CD4-positive, alpha-beta T cell treated with Interleukin-12 subunit alpha and Interleukin-12 subunit beta, for 1 hour (primary cell): ENCODE measurements around the gene UNC119B.
"Not testable (repeated sequence)": the region's sequence is repeated elsewhere in the genome, so short reads cannot be mapped to it uniquely, and the experiment has no call there.

ENCODE experiments used
- DNase-seq: peaks from one replicate; pipeline ENCODE4 v3.0.0-alpha.2; 2020

Gene UNC119B

DNA sequence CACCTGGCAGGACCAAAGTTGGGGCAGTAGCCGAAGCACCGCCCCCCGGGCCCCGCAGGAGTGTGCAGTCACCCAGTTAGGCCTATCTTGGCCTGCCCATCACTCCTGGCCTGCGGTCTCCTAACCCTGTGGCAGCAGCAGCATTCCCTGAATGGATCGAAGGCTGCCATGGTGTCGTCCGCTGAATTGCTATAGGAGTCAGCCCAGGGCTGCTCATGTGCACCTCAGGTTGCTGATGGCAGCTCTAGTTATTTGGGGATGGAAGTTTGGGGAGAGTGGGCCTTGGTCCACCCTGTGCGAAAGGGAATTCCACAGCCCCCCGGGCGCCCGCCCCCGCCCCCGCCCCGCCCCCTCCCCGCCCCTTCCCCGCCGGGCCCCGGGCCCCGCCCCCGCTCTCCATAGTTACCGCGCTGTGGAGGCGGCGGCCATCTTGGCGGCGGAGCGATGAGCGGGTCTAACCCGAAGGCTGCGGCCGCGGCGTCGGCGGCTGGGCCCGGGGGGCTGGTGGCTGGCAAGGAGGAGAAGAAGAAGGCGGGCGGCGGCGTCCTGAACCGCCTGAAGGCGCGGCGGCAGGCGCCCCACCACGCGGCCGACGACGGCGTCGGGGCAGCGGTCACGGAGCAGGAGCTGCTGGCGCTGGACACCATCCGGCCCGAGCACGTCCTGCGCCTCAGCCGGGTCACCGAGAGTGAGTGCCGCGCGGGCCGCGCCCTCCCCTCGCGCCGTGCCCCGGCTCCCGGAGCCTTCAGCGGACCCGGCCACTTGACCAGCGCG, at the start of gene UNC119B:
Gene UNC119B (plus strand): TSS at position 428 of the 774 bp plus-strand sequence. CDS start 17 bp downstream, at position 445.
- DNase-seq = peak; percentile 78

- no peak for DNase-seq
These were observed 48.8 kb upstream of the UNC119B start for GRCh38 chr12:120661432-120661831.

DNA sequence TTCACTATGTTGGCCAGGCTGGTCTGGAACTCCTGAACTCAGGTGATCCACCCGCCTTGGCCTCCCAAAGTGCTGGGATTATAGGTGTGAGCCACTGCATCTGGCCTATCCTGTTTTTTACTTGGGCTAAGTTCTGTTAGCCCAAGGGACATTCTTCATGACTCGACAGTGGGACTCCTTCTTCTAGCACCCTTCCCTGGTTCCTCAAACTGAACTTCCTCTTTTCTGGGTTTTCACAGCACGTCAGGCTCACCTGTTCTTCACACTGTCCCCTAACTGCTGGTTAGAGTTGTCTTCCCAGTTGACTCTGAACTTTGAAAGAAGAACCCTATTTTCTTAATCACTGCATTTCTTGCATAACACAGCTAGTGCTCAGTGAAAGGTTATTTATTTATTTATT, 47.4 kb upstream of the UNC119B start:
- DNase-seq = no peak

DNA sequence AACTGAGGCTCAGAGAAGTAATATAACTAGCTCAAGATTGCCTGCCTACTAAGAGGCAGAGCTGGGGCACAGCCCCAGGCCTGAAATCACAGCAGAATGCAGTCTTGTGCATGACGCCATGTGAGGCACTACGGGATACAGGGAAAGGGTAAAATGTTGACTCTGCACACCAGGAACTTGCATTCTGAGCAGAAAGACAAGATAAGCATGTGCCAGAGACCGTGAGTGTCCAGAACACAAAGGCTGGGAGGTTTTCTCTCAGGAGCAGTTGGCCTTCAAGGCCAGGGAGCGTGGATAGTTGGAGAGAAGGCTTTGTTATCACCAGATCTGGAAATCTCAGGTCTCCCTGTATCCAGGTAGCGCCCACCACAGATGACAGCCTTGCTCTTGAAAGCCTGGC, 46.5 kb upstream of the UNC119B start:
- DNase-seq = no peak

DNA sequence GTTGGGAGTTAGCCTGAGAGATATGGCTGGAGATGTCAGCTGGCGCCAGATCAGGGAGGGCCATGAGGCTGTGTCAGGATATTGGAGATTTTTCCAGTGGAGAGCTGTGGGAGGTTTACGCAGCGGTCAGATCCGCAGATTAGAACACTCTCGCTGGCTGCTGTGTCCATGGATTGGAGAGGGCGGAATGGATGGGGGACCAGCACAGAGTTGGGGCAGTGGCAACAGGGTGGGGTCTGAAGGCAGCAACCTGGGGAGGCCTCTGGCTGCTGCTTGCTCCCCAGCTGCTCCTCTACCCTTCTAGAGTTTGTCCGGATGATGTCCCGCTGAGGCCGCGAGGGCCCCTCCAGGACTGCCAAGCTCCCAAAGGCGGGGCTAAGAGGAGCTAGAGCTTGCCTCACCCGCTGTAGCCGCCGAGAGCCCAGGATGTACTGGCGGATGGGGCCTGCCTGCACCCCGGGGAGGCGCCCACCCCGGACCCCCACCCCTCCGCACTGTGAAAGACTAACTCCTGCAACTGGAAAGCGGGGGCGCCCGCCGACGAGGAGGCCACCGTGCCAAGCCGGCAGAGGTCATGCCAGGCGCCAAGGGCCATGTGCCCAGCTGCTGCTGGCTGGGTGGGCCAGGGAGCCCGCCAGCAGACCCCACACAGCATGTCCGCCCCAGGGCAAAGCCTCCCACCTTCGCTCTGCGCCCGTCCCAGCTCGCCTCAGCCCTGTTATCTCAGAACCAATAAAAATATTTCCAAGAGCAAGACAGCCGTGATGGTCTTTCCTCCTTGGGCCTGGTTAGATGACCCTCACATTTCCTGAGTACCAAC, 43.5 kb upstream of the UNC119B start:
- DNase-seq = no peak

GRCh38 chr12:120668091-120668867, 42.0 kb upstream of the UNC119B start:
- DNase-seq = no peak

- no peak for DNase-seq
These were observed 41.1 kb upstream of the UNC119B start for GRCh38 chr12:120668868-120669840.

DNA sequence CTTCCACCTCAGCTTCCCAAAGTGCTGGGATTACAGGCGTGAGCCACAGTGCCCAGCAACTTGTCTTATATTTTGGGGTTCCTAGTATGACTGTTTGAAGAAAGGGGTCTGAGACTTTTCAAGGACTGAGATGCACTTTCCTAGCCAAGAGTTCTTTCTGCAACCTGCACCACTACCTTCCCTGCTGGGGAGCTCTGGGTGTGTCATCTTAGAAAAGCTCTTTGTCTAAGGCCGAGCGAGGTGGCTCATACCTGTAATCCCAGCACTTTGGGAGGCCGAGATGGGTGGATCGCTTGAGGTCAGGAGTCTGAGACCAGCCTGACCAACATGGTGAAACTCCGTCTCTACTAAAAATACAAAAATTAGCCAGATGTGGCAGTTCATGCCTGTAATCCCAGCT, 40.0 kb upstream of the UNC119B start:
- not testable (repeated sequence) for DNase-seq

- no peak for DNase-seq
These were observed 39.6 kb upstream of the UNC119B start for GRCh38 chr12:120670667-120671066.

DNA sequence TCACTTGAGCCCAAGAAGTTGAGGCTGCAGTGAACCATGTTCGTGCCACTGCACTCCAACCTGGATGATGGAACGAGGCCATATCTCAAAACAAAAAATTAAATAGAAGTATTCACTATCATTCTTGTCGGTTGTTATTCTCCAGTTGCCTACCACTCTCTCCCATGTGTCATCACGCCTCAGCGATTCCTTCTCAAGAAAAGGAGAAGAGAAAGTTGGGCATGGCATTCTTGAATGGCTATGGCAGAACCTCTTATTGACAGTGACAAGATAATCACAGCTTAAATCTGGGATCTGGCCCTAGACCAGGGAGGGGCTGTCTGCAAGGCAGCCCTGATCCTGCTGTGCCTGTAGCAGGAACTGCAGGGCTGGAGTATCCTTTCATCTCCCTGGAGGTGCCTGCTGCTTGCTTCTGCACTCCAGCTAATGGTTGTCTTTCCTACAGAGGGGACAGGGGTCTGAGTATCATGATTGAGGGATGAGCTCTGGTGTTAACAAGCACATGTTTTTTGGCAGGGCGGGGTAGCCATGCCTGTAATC, 36.1 kb upstream of the UNC119B start:
- DNase-seq = no peak

DNA sequence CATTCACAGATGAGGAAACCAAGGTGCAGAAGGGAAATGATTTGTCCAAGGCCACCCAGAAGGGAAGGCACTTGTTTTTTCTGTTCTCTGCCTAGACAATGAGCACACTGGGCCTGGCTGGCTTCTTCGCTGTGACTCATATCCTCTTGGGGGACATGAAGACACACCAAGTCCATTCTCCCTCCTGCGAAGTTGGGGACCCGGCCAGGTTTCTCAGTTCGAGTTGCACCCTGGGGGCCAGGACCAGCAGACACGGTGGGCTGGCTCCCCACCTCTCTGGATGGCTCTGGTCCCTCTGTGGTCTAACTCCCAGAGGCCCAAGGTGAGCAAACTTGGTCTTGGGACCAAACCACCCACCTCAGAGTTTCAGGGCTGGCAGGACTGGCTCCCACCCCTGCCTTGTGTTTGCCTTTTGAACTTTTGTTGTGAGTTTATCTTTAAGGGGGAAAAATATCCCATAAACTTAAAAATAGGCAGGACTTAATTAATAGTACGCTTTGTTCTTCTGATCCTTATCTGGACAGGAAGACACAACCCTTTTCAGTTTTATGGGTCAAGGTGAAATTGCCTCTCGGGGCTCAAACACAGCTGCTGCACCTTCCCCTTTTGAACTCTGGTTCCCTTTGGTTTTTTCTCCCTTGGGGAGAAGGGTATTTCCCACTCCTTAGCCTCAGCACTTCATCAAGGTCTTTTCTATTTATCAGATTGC, 32.3 kb upstream of the UNC119B start:
- DNase-seq = no peak

- no peak for DNase-seq
These were observed 31.7 kb upstream of the UNC119B start for GRCh38 chr12:120678572-120678971.

- no peak for DNase-seq
These were observed 30.0 kb upstream of the UNC119B start for GRCh38 chr12:120680165-120680738.

GRCh38 chr12:120684523-120684932, 25.7 kb upstream of the UNC119B start:
- no peak for DNase-seq

- no peak for DNase-seq
These were observed 24.7 kb upstream of the UNC119B start for GRCh38 chr12:120685522-120685921.

DNA sequence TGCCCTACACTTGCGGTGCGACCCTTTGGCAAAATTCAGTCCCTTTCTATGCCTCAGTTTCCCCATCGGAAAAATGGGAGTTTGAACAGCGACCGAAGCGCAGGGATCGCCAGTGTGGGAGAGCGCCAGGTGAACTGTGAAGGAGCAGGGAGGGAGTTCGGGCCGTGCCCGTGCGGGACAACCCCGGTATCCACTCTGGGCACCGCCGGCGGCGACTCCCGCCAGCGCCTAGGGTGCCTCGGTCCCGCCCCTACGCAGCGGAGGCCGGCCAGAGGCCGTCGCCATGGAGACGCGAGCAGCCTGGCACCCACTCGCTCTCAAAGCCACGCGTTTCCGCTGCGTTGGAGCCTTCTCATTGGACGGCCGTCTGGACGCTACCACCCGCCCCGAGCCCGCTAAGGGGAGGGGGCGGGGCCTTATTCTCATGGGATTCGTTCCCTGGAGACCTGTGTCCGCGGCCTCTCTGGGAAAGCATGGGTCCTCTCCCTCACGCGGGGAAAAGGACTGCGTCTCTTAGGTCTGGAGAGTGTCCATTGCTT, 24.0 kb upstream of the UNC119B start:
- peak; percentile 97 for DNase-seq

GRCh38 chr12:120686690-120687577, 23.3 kb upstream of the UNC119B start, which contains the start of gene MLEC:
Gene MLEC (plus strand): TSS chr12:120687149. CDS start chr12:120687297, 148 bp downstream.
- peak; percentile 99 for DNase-seq

- DNase-seq = peak; percentile 33
These were observed 22.5 kb upstream of the UNC119B start for GRCh38 chr12:120687578-120688289.
